A673 (cell line): ENCODE results near the gene UAP1L1.

Experiments
- EZH2 ChIP-seq: fragments of 200-600 bp; sonication (generic); IDR thresholded peaks from 2 replicates; pipeline ENCODE4 v1.6.1; 2017; ENCODE audit warnings: borderline replicate concordance, low read depth, mild to moderate bottlenecking, mixed read lengths, antibody characterized with exemption, low read length; ENCODE audit not compliant: poor library complexity, severe bottlenecking
- TF ChIP-seq, protein P1 (sequence below): fragments of 300-800, 200-600 bp; sonication (generic); conservative IDR thresholded peaks from 2 replicates; pipeline ENCODE4 v1.5.1; 2017; ENCODE audit warnings: low read depth, mild to moderate bottlenecking, antibody characterized with exemption, low read length, moderate library complexity, mixed read lengths

DNA sequence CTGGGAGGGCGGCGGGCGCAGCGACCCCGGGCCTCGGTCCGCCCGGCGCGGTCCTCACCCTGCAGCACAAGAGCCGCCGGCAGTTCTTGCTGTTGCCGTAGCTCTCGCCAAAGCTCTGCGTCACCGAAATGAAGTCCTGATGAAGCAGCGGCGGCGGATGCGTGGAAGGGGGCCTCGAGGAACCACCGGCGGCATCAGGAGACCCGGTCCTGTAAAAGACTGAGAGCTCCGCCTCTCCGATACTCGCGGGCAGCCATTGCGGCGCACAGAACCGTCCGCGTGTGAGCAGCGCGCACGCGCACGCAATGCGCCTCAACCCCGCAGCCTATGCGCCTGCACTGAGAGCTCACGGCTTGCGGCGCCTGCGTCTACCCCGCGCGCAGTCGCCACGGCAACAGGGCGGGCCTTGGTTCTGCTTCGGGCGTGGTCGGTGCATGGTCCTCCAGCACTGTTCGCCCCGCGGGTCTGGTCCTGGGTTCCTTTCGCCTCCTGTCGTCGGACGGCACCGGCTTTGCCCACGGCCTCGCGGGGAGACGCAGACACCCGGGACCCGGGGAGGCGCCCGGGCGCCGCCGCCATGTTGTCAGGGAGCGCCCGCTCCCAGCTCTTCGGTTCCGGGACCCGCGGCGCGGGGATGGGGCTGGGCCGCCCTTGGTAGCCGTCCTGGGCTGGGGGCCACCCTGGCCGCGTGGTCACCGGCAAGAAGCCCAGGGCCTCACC, 52.3 kb downstream of the UAP1L1 start:
- TF ChIP-seq, protein P1, sequence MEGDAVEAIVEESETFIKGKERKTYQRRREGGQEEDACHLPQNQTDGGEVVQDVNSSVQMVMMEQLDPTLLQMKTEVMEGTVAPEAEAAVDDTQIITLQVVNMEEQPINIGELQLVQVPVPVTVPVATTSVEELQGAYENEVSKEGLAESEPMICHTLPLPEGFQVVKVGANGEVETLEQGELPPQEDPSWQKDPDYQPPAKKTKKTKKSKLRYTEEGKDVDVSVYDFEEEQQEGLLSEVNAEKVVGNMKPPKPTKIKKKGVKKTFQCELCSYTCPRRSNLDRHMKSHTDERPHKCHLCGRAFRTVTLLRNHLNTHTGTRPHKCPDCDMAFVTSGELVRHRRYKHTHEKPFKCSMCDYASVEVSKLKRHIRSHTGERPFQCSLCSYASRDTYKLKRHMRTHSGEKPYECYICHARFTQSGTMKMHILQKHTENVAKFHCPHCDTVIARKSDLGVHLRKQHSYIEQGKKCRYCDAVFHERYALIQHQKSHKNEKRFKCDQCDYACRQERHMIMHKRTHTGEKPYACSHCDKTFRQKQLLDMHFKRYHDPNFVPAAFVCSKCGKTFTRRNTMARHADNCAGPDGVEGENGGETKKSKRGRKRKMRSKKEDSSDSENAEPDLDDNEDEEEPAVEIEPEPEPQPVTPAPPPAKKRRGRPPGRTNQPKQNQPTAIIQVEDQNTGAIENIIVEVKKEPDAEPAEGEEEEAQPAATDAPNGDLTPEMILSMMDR: no peak
- TF ChIP-seq EZH2: no peak
